Activated naive CD8-positive, alpha-beta T cell treated with anti-CD3 and anti-CD28 coated beads, Interleukin-2, amount 50 U/mL, for 16 hours (primary cell): ENCODE results near the gene CEACAM1.
"Not testable (repeated sequence)": the region's sequence is repeated elsewhere in the genome, so short reads cannot be mapped to it uniquely, and the experiment has no call there.

Experiments
- DNase-seq: peaks from one replicate; pipeline ENCODE4 v3.0.0-alpha.2; 2020; ENCODE audit warnings: low read depth, low spot score

CEACAM1 gene

DNA sequence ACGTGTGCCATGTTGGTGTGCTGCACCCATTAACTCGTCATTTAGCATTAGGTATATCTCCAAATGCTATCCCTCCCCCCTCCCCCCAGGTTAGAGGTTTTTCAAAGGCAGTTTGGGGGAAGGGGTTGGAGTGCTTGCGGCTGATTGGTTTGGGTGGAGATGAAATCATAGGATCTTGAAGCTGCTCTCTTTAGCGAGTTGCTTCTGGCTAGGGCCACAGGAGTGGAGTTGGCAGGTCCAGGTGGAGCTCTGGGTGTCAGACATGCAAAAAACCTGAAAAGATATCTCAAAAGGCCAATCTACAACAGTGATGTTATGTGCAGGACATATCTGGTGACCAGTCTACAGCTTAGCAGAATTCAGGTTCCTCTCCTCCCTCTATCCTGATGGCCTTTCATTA is 52.9 kb downstream of the CEACAM1 start:
- DNase-seq: no peak

DNA sequence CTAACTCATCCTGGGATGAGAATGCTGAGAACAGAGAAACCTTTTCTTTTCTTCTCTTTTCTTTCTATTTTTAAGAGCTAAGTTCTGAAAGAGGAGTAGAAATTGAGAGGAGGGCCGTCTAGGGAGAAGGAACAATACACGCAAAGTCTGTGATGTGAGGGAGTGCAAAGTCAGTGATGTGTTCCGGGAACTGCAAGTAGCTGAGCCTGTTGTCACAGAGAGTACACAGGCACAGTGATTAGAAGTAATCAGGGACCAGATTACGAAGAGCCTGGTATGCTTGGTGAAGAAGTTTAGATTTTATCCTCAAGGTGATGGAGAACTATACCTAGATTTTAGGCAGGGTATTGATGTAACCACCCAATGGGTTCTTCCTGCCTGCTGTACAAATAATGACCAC is 53.5 kb downstream of the CEACAM1 start:
- DNase-seq: no peak

DNA sequence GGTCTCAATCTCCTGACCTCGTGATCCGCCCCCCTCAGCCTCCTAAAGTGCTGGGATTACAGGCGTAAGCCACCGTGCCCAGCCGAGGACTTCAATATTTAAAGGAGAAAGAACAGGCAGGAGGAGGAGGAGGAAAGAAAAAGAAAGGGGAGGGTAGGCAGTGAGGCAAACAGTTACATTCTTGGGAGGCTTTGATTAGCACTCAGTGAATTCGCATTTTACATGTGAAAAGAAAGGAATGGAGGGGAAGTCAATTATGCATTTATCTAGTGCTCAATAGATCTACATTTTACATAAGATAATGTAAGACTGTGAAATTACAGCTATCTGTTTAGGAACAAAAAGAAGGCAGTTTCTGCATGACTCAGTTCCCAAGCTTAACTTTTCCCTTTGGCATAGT is 54.6 kb downstream of the CEACAM1 start:
- no peak for DNase-seq

DNA sequence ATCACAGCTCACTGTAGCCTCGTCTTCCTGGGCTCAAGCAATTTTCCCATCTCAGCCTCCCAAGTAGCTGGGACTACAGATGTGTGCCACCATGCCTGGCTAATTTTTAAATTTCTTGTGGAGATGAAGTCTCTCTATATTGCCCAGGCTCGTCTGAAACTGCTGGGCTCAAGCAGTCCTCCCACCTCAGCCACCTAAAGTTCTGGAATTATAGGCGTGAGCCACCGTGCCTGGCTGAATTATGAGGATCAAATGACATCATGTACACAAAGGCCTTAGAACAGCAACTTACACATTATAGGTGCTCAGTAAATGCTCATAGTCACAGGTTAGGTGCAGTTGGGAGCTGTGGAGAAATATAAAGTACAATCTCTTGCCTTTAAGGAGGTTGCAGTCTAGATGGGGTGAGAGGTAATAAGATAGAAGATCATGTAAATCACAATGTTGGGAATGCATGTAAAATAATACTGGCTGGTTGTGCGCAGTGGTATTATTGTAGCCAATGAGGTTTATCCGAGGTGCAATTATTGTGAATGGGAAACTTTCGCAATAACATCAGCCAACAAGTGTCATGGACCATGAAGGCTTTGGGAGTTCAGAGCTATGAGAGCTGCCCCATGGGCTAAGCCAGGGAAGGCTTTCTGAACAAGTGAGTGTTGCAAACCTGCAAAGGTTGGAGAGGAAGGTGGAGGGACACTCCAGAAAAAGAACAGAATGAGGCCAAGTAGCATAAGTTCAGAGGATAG is 55.7 kb downstream of the CEACAM1 start:
- no peak for DNase-seq

DNA sequence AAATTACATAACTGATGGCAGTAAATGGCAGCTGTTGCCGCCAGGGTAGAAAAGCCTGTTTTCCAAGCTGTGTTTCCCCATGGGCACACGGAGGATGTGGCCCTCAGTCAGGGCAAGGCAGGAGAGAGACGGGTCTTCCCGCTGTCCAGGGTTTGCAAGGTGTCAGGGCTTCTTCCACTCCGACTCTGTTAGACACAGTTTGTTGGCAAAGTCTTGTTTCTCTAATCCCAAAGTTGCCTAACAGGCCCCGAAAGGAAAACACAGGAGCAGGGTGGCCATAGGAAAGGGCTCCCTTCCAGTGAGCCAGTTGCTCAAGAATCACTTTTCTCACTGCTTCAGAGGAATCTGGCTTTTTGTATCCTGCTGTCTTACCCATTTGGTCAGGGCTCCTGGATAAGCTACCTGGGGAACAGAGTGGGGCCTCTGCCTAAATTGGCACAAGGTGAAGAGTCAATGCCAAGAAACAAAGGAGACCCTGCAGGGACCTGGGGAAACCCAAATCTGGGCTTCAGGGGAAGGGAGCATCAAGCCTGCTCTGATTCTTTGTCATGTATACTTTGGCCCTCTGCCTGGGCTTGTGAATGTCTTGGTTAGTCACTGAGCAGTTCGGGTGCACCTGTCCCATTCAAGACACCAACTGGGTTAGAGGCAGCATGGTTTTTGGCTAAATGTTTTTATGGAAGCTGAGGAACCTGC is 56.6 kb downstream of the CEACAM1 start:
- DNase-seq: no peak

DNA sequence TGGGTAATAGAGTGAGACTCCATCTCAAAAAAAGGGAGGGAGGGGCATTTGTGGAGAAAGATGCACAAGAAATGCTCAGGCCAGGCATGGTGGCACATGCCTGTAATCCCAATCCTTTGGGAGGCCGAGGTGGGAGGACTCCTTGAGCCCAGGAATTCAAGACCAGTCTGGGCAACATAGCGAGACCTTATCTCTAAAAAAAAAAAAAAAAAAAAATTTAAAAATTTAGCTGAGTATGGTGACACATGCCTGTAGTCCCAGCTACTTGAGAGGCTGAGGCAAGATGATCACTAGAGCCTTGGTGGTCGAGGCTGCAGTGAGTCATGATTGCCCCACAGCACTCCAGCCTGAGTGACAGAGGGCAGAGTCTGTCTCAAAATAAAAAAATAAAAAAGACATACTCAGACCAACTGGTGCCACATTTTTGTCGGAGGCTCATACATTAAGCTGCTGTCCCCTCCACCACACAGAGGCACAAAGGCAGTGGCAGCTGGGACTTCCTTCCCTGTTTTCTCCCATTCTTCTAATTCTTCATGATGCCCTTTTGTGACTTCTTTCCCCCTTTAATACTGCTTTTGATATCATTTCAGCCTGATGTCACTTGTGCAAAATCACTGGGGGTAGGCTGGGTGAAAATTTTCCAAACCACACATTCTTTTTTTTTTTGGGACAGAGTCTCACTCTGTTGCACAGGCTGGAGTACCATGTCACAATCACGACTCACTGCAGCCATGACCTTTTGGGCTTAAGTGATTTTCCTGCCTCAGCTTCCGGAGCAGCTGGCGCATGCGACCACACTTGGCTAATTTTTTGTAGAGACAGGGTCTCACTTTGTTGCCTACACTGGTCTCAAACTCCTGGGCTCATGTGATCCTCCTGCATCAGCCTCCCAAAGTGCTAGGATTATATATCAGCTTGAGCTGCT is 58.7 kb downstream of the CEACAM1 start:
- no peak for DNase-seq

DNA sequence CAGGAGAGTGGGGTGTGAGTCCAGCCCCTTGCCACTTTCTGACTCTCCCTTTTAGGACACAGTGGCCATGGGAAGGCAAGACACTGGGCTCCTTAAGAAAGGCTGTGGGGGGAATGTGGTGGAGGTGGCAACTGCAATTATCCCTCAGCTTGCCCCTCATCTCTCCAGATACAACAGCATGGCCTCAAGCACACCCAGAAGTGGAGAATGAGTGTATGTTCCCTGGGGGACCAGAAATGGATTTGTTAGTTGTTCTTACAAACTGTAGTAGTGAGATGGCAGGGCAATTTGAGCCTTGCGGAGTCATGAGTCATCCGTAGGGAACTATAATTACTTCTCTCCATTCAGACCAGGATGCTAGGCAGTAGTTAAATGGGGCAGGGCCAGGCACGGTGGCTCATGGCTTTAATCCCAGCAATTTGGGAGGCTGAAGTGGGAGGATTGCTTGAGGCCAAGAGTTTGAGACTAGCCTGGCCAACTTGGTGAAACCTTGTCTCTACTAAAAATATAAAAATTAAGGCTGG is 59.9 kb downstream of the CEACAM1 start:
- no peak for DNase-seq

DNA sequence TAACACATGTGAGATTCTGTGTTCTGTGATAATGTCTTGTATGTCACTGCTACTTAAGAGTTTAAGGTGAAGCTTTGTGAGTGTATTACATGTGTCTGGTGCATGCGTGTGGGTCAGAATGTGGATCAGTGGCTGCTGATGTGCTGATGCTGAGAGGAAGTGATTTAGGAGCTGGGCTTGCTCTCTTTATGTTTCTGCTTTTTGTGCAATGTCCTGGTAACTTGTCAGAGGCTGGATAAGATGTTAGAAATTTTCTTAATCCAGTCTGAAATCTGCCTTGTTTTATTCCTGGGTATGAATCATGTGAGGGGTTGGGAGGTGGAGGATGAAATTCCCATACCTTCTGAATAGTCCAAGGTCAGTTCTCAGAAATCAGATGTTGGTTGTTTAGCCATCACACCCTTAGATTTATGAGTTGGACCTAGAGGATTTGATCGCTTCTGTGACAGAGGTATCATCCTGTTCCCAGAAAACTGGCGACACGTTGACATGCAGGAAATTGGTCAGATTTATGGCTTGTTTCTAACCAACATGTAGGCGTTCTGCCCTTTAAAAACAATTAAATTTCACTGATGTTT is 61.0 kb downstream of the CEACAM1 start:
- no peak for DNase-seq

DNA sequence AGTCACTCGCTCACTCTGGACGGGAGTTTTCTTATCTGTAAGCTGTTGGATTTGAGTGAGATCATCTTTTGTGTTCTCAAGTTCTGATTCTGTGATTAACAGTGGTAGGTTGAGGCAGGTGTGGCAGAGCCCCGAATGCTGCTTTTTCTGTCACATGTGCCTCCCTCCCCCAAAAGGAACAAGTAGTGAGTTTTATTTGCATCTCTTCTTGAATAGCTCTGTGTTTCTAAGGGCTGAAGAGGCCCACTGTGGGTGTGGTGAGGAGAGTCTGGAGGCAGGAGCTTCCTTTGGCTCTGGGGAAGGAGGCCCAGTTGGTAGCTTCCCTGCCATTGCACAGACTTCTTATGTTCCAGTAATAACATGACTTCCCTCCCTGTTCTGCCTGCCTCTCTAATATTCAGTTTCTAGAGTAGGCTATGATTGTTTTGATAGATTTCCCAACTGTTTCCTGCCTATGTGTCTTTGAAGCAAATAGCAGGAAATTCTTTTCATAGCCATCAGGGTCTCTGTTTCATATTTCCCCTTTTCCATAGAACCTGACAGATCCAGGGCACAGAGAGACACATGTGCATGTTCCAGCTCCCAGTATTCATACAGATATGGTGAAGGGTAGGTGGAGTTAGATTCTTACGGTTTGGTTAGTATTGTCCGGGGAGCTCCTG is 61.6 kb downstream of the CEACAM1 start:
- DNase-seq: no peak

DNA sequence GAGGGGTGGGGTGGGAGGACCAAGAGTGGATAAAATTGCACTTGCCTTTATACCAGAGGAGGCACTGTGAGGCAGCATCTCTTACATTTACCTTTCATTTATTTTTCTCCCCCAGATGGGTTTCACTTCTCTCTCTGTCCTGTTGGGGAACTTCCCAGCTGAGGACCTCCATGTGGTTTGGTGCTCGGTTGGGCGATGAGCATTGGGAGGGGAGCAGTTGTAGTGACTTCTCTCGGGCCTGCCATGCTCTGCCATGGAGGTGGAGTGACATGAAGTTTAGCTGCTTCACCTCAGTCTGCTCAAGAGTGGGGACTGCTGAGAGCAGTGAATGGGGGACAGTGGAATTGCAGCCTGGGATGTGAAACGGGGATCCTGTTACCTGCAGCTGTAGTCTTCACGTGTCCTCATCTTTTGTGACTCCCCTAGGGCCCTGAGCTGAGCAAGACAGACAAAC is 62.4 kb downstream of the CEACAM1 start:
- no peak for DNase-seq

DNA sequence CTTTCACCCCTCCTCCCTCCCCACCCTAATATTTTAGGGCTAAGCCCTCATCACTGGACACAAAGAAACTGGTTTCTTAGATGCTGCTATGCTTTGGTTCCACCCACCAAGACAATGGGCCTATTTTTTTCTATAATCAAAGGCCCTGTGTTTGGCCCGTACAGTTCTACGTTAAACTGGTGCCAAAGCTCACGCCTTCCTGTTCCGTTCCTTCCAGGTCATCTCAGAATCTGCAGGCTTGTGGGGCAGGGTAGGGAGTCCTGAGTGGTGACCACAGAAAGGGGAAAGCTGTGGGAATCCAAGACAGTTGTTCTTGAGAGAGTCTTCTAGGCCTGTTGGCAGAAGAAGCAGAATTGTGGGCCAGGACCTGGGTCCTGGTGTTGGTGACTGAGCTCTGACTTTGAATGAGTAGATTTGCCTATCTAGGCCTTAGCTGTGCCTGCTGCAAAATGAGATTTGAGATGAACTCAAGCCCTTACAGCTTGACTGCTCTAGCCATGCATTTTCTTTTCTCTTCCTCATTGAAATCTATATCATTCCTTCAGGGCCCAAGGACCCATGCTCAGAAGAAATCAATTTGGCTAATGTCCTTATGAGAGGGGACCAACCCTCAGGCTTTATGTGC is 66.5 kb downstream of the CEACAM1 start:
- no peak for DNase-seq

DNA sequence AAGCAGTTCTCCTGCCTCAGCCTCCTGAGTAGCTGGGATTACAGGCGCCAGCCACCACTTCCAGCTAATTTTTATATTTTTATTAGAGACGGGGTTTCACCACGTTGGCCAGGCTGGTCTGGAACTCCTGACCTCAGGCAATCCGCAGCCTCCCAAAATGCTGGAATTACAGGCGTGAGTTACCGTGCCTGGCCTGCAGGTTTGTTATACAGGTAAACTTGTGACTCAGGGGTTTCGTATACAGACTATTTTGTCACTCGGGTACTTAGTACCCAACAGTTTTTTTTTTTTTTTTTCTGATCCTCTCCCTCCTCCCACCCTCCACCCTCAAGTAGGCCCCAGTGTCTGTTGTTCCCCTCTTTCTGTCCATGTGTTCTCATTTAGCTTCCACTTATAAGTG is 67.0 kb downstream of the CEACAM1 start:
- DNase-seq: not testable (repeated sequence)

DNA sequence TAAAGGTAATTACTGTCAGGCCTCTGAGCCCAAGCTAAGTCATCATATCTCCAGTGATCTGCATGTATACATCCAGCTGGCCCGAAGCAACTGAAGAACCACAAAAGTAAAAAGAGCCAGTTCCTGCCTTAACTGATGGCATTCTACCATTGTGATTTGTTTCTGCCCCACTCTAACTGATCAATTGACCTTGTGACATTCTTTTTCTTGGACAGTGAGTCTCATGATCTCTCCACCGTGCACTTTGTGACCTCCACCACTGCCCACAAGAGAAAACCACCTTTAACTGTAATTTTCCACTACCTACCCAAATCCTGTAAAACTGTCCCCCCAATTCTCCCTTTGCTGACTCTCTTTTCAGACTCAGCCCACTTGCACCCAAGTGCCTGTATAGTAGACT is 68.4 kb downstream of the CEACAM1 start:
- DNase-seq: no peak
